Activated naive CD4-positive, alpha-beta T cell treated with anti-CD3 and anti-CD28 coated beads, Interleukin-2, amount 50 U/mL, for 72 hours (primary cell): ENCODE data around the gene CBY2. TPM values are rescaled to one million over a fixed set of nuclear protein-coding genes. Genes with fewer than 3 reads are reported as not detected.
"Not testable (repeated sequence)": the region's sequence is repeated elsewhere in the genome, so short reads cannot be mapped to it uniquely, and the experiment has no call there.

Experiments
- ATAC-seq, 2 donors: fragments of 150-1000 bp; cut with Tn5 transposase; 2 replicates each; pipeline ENCODE4 v1.10.0; 2021; ENCODE audit warnings: mild to moderate bottlenecking in 2 of 2, moderate library complexity in 2 of 2
- DNase-seq, 2 donors: peaks; one replicate each; pipeline ENCODE4 v3.0.0; 2021 to 2022; ENCODE audit warnings: low spot score in 2 of 2
- H3K27ac Mint-ChIP-seq, 2 donors: one replicate each; pipeline ENCODE4 v1.8.0; 2022; ENCODE audit warnings: mild to moderate bottlenecking in 2 of 2, mixed read lengths in 2 of 2
- H3K36me3 Mint-ChIP-seq, 2 donors: one replicate each; pipeline ENCODE4 v1.8.0; 2022; ENCODE audit warnings: mixed read lengths in 2 of 2
- H3K9me3 Mint-ChIP-seq, 2 donors: one replicate each; pipeline ENCODE4 v1.8.0; 2022; ENCODE audit warnings: mixed read lengths in 2 of 2
- total RNA-seq, 2 donors: library from RNA; stranded (reverse); gene quantifications; one replicate each; pipeline ENCODE4 v1.2.3, GENCODE V29; 2022

The CBY2 gene, protein sequence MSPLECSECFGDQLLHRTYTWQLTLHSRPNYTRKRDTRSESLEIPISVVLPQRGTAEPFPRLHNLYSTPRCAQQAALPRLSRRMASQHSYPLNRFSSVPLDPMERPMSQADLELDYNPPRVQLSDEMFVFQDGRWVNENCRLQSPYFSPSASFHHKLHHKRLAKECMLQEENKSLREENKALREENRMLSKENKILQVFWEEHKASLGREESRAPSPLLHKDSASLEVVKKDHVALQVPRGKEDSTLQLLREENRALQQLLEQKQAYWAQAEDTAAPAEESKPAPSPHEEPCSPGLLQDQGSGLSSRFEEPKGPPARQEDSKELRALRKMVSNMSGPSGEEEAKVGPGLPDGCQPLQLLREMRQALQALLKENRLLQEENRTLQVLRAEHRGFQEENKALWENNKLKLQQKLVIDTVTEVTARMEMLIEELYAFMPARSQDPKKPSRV
- not detected for total RNA-seq

DNA sequence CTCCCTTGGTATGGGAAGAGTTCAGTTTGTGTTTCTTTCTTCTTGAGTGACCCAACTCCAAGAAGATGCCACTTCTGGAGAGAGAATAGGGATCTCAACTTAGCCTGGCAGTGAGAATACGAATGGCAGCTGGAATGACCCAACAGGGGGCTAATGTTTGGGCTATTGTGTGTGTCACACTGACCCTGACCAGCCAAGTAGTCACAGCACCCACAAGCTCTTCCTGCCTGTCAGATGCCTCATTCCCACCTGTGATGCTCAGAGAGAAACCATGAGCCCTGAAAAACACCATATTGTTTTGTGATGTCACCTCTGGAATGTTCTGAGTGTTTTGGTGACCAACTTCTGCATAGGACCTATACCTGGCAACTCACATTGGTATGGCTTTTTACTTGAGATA lies at the start of gene CBY2:
TSS of gene CBY2 (plus strand) at position 233 of the 400 bp plus-strand sequence. CDS start at position 304, 71 bp downstream.
- Mint-ChIP-seq H3K36me3 (no peaks in the 10 kb centered on the region), H3K27ac (peak within 1 kb of the TSS in 1 of 2 donors; percentile 19), H3K9me3 (no peaks in the 10 kb centered on the region)
- peak; percentile 16 to 43 for ATAC-seq
- DNase-seq: no peak

DNA sequence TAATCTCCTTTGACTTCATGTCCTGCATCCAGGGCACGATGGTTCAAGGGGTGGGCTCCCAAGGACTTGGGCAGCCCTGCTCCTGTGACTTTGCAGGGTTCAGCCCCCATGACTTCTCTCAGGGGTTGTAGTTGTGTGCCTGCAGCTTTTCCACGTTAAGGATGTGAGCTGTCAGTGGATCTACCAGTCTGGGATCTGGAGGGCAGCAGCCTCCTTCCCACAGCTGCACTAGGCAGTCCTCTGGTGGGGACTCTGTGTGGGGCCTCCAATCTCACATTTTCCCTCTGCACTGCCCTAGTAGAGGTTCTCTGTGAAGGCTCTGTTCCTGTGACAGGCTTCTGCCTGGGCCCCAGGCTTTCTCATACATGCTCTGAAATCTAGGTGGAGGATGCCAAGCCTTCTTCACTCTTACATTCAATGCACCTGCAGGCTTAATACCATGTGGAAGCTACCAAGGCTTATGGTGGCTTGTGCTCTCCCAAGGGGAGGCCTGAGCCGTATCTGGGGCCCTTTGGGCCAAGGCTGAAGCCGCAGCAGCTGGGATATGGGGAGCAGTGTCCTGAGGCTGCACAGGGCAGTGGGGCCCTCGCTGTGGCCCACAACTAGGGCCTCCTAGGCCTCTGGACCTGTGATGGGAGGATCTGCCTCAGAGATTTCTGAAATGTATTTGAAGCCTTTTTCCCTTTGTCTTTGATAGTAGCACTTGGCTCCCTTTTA lies 47.3 kb upstream of the CBY2 start:
- ATAC-seq: no peak
- no peak for DNase-seq
- Mint-ChIP-seq H3K9me3 (peaks cover 0 to 10% of the 10 kb centered on the region in 2 donors), H3K27ac (no peak overlapping the region), H3K36me3 (no peaks in the 10 kb centered on the region)

DNA sequence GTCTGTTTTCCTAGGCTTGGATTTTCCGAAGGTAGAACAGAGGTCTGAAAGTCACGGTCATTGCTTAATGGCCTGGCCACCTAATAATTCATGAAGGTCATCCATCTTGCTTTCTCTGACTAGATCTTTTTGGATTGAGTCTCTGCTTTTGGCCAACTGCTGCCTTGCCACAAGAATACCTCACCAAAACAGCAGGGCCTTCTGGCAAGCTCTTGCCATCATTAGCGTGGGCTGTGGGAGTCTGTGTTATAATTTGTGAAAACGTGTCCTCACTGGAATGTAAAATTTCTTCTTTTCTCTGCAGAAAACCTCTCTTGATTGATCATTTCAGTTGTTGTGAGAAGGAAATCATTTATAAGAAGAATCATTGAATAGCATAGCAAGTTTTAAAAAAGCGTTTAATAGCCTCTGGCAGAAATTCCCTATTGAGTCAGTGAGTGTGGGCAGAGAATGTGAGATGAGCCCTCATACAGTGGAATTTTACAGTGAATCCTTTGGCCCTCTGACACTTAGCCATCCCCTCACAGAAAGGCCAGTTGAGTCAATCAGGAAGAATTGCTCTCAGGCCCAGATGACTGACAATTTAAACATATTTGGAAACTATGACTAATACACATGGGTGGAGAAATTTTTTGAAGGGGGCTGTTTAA lies 43.4 kb upstream of the CBY2 start:
- peak in 1 of 2 donors; percentile 46 for ATAC-seq
- peaks cover 0 to 15% of the 10 kb centered on the region in 2 donors for H3K9me3 Mint-ChIP-seq
- H3K36me3 Mint-ChIP-seq: no peaks in the 10 kb centered on the region
- peak overlapping the region in 1 of 2 donors; percentile 7 for H3K27ac Mint-ChIP-seq
- DNase-seq: no peak

DNA sequence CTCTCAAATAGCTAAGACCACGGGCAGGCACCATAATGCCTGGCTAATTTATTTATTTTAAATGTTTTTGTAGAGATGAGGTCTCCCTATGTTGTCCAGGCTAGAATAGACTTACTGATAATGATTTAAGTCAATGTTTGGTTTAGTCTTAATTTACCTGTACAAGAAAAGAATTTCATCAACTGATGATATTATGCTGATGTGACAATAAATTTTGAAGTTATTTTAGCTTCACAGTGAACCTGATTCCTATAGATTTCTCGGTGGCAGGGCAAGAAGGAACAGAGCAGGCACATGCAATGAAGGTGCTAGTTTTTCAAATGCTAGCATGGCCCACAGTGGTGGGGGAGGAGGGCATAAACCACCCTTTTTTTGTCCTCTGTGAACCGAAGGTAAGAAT lies 42.6 kb upstream of the CBY2 start:
- peaks cover 0 to 15% of the 10 kb centered on the region in 2 donors for H3K9me3 Mint-ChIP-seq
- ATAC-seq (no peak), DNase-seq (no peak)
- H3K27ac Mint-ChIP-seq: no peak overlapping the region
- no peaks in the 10 kb centered on the region for H3K36me3 Mint-ChIP-seq

DNA sequence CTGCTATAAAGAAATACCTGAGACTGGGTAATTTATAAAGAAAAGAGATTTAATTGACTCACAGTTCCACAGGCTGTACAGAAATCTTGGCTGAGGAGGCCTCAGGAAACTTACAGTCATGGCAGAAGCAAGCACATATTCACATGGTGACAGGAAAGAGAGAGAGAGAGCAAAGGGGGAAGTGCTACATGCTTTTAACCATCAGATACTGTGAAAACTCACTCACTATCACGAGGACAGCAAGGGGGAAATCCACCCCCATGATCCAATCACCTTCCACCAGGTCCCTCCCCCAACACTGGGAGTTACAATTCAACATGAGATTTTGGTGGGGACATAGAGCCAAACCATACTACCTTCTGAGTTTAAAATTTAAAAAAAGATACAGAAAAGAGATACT lies 41.7 kb upstream of the CBY2 start:
- H3K9me3 Mint-ChIP-seq: peaks cover 0 to 13% of the 10 kb centered on the region in 2 donors
- not testable (repeated sequence) for H3K36me3 Mint-ChIP-seq, H3K27ac Mint-ChIP-seq, DNase-seq
- ATAC-seq: peak; percentile 20 to 58

DNA sequence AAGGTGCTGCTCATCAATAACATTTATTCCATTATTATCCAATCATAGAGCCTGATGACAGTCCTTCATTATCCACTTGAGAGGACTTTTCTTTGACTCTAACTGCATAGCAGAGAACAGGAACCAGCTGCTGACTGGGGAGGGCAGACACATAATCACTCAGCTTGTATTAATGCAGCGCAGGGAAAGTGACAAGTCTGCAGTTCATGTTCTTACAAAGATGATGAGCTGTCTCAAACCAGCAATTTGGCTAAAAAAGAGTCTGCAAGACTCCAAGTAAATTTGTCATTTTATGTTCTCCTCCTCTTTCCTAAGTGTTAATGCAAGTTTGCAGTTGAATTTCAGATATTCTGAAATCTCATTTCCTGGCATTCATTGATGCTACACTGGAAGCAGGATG lies 40.0 kb upstream of the CBY2 start:
- DNase-seq (no peak), ATAC-seq (no peak)
- peaks cover 0 to 5% of the 10 kb centered on the region in 2 donors for H3K9me3 Mint-ChIP-seq
- H3K36me3 Mint-ChIP-seq: peaks cover 0 to 3% of the 10 kb centered on the region in 2 donors
- H3K27ac Mint-ChIP-seq: no peak overlapping the region

DNA sequence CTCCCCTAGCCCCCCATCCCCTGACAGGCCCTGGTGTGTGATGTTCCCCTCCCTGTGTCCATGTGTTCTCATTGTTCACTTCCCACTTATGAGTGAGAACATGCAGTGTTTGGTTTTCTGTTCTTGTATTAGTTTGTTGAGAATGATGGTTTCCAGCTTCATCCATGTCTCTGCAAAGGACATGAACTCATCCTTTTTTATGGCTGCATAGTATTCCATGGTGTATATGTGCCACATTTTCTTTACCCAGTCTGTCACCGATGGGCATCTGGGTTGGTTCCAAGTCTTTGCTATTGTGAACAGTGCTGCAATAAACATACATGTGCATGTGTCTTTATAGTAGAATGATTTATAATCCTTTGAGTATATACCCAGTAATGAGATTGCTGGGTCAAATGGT lies 39.2 kb upstream of the CBY2 start:
- DNase-seq, ATAC-seq, H3K9me3 Mint-ChIP-seq, H3K36me3 Mint-ChIP-seq, H3K27ac Mint-ChIP-seq: not testable (repeated sequence)

DNA sequence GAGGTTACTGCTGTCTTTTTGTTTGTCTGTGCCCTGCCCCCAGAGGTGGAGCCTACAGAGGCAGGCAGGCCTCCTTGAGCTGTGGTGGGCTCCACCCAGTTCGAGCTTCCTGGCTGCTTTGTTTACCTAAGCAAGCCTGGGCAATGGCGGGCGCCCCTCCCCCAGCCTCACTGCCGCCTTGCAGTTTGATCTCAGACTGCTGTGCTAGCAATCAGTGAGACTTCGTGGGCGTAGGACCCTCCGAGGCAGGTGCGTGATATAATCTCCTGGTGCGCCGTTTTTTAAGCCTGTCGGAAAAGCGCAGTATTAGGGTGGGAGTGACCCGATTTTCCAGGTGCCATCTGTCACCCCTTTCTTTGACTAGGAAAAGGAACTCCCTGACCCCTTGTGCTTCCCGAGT lies 32.5 kb upstream of the CBY2 start:
- H3K27ac Mint-ChIP-seq: peak overlapping the region in 1 of 2 donors; percentile 34
- ATAC-seq, H3K36me3 Mint-ChIP-seq, H3K9me3 Mint-ChIP-seq, DNase-seq: not testable (repeated sequence)

DNA sequence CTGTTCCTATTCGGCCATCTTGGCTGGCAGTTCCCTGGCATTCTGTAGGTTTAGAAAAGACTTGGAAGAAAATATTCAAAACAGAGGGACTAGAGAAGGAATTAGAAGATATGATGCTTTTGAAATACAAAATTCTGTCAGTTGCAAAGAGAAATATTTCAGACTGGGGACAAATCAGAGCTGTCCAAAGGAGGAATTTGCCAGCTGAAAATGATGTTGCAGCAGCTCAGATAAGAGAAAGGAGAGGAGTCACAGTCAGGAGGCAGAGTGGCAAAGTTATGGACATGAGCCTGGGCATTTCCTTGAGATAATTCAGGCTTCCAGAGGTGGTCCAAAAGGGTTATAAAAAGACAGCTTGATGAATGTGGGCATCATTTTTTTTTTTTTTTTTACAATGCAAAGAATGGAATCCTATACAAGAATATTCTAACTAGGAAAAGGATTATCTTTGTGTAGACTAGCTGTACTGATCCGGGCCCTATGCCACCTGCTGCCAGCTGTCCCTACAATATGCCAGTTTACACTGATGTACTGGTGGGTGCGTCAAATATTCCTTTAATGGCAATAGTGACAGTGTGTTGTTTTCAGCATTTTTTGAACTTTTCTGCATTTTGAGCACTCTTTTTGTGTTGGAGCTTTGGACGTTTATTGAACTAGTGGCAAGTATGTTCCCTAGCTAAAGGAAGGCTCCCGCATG lies 31.8 kb upstream of the CBY2 start:
- Mint-ChIP-seq H3K9me3 (no peaks in the 10 kb centered on the region), H3K27ac (peak overlapping the region in 1 of 2 donors; percentile 34), H3K36me3 (peaks cover 0 to 5% of the 10 kb centered on the region in 2 donors)
- ATAC-seq: no peak
- DNase-seq: no peak

DNA sequence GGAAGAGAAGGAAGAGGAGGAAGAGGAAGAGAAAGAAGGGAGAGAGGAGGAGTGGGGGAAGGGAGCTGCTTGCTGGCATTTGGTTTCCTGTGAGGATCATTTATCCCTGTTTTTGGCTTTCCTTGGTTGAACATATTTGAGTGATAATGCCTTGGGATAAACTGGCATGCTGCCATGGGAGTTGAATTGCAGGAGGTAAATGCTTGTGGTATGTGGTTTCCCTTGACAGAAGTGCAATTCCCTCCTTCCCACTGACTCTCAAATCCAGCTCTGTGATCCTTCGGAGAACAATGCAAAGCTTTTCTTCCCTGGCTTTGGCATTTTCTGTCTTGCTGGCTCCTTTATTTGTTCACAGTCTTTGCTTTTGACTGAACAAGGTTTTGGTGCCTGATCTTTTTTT lies 27.2 kb upstream of the CBY2 start:
- Mint-ChIP-seq H3K9me3 (no peaks in the 10 kb centered on the region), H3K27ac (no peak overlapping the region), H3K36me3 (no peaks in the 10 kb centered on the region)
- ATAC-seq (no peak), DNase-seq (no peak)

DNA sequence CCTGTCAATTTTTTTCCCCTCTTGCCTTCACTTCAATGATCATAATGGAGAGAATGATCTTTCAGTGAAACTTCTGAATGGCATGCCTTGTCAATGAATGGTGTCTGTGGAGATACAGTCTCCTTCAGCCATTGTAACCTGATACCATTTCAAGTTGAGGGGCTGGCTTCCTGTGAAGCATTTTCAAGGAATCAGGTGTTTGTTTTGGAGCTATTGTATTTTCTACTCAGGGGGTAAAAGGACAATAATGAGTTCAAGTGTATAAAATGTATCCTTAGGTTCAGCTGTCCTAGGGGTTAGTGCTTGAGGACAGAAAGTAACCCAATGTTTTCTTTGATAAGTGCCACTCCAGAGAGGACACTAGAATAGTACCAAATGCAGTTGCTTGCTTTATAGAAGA lies 23.8 kb upstream of the CBY2 start:
- Mint-ChIP-seq H3K27ac (no peak overlapping the region), H3K36me3 (no peaks in the 10 kb centered on the region), H3K9me3 (no peaks in the 10 kb centered on the region)
- DNase-seq (no peak), ATAC-seq (no peak)

DNA sequence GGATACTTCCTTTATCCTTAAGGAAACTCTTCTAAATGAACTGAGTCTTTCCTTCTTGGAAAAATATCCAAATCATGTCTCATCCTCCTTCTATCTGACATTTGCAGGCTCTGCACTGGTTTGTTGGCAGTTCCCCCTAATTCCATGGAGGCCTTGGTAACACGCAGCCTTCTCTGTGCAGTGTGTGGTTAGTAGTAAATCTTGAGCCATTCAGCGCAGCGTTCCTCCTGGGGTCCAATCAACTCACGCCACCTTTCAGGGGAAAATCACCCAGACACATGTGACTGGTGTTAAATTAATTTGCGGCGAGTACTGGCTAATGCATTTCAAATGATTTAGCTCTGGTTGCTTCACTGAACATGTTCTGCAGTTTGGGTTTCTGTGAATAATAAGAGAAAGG lies 21.0 kb upstream of the CBY2 start:
- Mint-ChIP-seq H3K27ac (no peak overlapping the region), H3K36me3 (no peaks in the 10 kb centered on the region), H3K9me3 (no peaks in the 10 kb centered on the region)
- ATAC-seq (no peak), DNase-seq (no peak)

DNA sequence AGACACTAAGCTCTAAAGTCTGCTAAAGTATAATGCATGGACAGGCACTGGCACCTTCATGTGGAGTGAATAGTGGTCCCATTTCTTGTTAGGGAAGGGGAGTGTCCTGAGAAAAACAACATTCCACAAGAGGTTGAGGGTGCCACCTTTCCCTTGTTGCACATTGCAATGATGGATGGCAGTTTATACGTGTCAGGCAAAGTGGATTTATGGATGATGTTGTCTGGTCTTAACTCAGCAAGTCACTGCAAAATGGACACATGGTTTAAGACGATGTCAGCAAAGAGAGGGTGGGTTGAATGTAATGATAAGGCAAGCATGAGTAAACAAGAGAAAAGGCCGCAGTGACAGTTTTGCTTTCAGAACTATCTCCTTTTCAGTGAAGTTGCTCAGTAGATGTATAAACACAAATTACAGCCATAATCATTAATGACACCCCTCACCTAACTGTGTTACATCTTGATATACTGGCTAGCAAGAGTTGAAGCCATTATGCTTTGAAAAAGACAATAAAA lies 19.6 kb upstream of the CBY2 start:
- no peak overlapping the region for H3K27ac Mint-ChIP-seq
- DNase-seq: no peak
- no peaks in the 10 kb centered on the region for H3K9me3 Mint-ChIP-seq

DNA sequence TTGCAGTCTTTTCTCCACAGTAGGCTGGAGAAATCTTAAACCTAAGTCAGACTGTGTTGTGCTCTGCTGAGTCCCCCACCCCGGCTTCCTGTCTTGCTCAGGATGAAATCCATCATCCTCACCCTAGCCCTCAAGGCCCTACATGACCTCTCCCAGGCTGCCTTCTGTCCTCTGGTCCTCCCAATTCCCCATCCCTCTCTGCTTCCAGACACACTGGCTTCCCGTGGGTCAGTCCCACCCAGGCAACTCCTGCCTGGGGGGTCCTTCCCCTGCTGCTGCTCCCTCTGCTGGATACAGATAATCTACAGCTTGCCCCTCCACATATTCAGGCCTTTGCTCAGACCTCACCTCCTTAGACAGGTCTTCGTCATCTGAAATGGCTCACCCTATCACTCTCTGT lies 18.4 kb upstream of the CBY2 start:
- DNase-seq (no peak), ATAC-seq (no peak)
- Mint-ChIP-seq H3K27ac (no peak overlapping the region), H3K36me3 (no peaks in the 10 kb centered on the region), H3K9me3 (no peaks in the 10 kb centered on the region)

More for the DNA sequence above, 19.6 kb upstream of the CBY2 start:
- no peak for ATAC-seq
- no peaks in the 10 kb centered on the region for H3K36me3 Mint-ChIP-seq

DNA sequence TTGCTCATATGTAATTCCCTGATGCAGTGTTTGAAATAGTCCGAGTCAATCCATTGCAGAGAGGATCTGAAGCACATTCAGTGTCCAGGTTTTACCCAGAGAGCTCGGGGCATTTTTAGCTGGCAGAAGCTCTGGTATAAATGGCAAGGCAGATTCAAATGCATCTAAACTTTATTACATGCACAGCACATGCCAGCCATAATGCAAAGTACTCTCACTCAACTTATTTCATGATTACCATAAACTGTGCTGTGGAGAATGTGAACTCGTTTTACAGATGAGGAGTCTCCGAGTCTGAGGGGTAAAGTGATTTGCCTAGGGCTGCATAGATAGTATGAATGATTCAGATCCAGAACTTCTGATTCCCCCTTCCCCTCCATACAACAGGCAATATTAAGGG lies 13.5 kb upstream of the CBY2 start:
- no peak for ATAC-seq
- Mint-ChIP-seq H3K27ac (no peak overlapping the region), H3K9me3 (peaks cover 0 to 4% of the 10 kb centered on the region in 2 donors), H3K36me3 (peaks cover 8 to 9% of the 10 kb centered on the region in 2 donors)
- no peak for DNase-seq

DNA sequence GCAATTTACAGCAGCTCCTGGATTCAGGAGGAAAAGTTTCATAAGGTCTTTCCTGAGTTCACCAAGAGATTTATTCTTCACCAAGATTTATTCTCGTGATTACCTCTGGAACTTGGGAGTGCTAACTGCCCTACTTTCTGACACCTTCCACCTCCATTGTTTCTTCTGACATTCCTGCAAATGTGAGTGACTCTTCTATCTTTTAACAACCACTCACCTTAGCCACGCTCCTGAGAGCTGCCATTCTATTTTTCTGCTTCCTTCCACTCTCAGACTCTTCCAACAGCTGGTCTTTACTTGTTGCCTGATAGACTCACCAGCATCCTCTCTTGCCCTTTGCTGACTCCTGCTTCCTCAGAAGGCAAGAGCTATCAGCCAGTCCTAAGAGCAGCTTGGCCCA lies 11.5 kb upstream of the CBY2 start:
- H3K36me3 Mint-ChIP-seq: peaks cover 8 to 9% of the 10 kb centered on the region in 2 donors
- no peak for ATAC-seq
- no peak overlapping the region for H3K27ac Mint-ChIP-seq
- no peak for DNase-seq
- peaks cover 0 to 4% of the 10 kb centered on the region in 2 donors for H3K9me3 Mint-ChIP-seq
